Natural killer cell (primary cell): ENCODE measurements around the gene FHL3. TPM values are rescaled to one million over a fixed set of nuclear protein-coding genes. Genes with fewer than 3 reads are reported as not detected.
A peak's percentile ranks its signal among the peaks of the same experiment; 100 is the strongest.

Source experiments
- ATAC-seq, 3 donors: fragments of 150-1000 bp in 2 of 3; fragments of 200-7000 bp in 1 of 3; cut with Tn5 transposase; 1 replicate in 1 of 3; 2 replicates in 2 of 3; pipeline ENCODE4 v1.10.0; 2021; ENCODE audit warnings: mild to moderate bottlenecking in 2 of 3, moderate library complexity in 2 of 3
- DNase-seq, 2 donors: peaks; one replicate each; pipeline versions ENCODE4 v3.0.0 to v3.0.0-alpha.2; 2013 to 2021; ENCODE audit warnings: mixed read lengths in 1 of 2
- H3K27ac ChIP-seq: one replicate; pipeline ENCODE4 v1.5.1; 2013; ENCODE audit warnings: mild to moderate bottlenecking, low read length
- H3K27me3 ChIP-seq: one replicate; pipeline ENCODE4 v1.6.1; 2013; ENCODE audit warnings: low read length; ENCODE audit not compliant: control insufficient read depth, insufficient read depth
- H3K36me3 ChIP-seq: one replicate; pipeline ENCODE4 v1.6.1; 2013; ENCODE audit warnings: low read length; ENCODE audit not compliant: control insufficient read depth, insufficient read depth
- H3K4me1 ChIP-seq: one replicate; pipeline ENCODE4 v1.6.1; 2013; ENCODE audit warnings: low read length; ENCODE audit not compliant: control insufficient read depth, insufficient read depth
- H3K4me3 ChIP-seq: one replicate; pipeline ENCODE4 v1.5.1; 2013; ENCODE audit warnings: low read length
- H3K9me3 ChIP-seq: one replicate; pipeline ENCODE4 v1.6.1; 2013; ENCODE audit warnings: low read length; ENCODE audit not compliant: control insufficient read depth, insufficient read depth
- H3K27ac Mint-ChIP-seq, 2 donors: one replicate each; pipeline ENCODE4 v1.8.0; 2022; ENCODE audit warnings: mild to moderate bottlenecking in 2 of 2, mixed read lengths in 2 of 2, moderate library complexity in 1 of 2
- H3K27me3 Mint-ChIP-seq, 2 donors: one replicate each; pipeline ENCODE4 v1.8.0; 2022; ENCODE audit warnings: low read depth in 2 of 2, mixed read lengths in 2 of 2
- H3K36me3 Mint-ChIP-seq: one replicate; pipeline ENCODE4 v1.8.0; 2022; ENCODE audit warnings: mixed read lengths
- H3K4me1 Mint-ChIP-seq, 2 donors: one replicate each; pipeline ENCODE4 v1.8.0; 2022; ENCODE audit warnings: mixed read lengths in 2 of 2
- H3K4me3 Mint-ChIP-seq: one replicate; pipeline ENCODE4 v1.8.0; 2022; ENCODE audit warnings: mild to moderate bottlenecking, moderate library complexity, mixed read lengths
- H3K9me3 Mint-ChIP-seq, 2 donors: one replicate each; pipeline ENCODE4 v1.8.0; 2022; ENCODE audit warnings: mixed read lengths in 2 of 2
- WGBS: methylation state at CpG from one replicate; pipeline ENCODE4 v1.1.7; 2013; ENCODE audit warnings: missing lambda C conversion rate; ENCODE audit not compliant: insufficient coverage; 5-methylcytosine and 5-hydroxymethylcytosine counted together
- intact Hi-C: fragments of 100-400 bp; cut with micrococcal nuclease; formaldehyde crosslinking; loops from one replicate; pipeline ENCODE4 v1.14.2; 2022
- total RNA-seq, 4 donors: library from RNA; stranded (reverse); fragments of 120-200 nt in 1 of 4; gene quantifications; one replicate each; pipeline versions ENCODE4 v1.2.3 to v1.2.4, GENCODE V29; 2013 to 2022
- TF ChIP-seq, protein P1 (sequence below): fragments of 200-600 bp; IDR thresholded peaks from one replicate; pipeline ENCODE4 v1.8.0; 2022; ENCODE audit warnings: antibody characterized with exemption

FHL3 gene
- total RNA-seq, 3 donors from 2014 or later (not counting 1 experiment from before 2014, with no cell fraction given), result 49.3 to 82.6 (median 53.6) TPM

DNA sequence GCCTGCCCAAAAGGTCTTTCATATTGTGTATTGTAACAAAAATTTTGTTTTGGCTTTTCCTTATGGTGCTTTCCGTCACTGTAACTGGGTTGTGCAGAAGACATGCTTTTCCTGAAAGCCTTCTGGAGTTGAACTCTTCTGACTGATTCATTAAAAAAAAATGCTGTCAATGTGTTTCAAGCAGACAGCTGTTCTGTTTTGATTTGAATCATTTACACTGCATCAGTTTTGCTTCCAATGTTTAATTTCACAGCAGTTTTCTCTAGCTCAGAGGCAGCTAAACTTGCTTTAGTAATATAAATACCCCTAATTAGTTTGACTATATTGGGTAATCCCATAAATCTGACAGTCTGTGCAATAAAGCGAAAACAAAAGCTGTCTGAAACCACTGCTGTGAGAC, 15.1 kb upstream of the FHL3 start:
- Mint-ChIP-seq H3K36me3 (peaks cover 7% of the 10 kb centered on the region), H3K4me3 (no peak overlapping the region), H3K9me3 (no peaks in the 10 kb centered on the region), H3K4me1 (peaks cover 8 to 15% of the 10 kb centered on the region in 2 donors), H3K27ac (no peak overlapping the region), H3K27me3 (no peaks in the 10 kb centered on the region)
- ATAC-seq (no peak), DNase-seq (no peak)
- Histone ChIP-seq H3K27me3 (no peaks in the 10 kb centered on the region), H3K36me3 (peaks cover 79% of the 10 kb centered on the region), H3K4me1 (peaks cover 2% of the 10 kb centered on the region), H3K9me3 (no peaks in the 10 kb centered on the region), H3K4me3 (no peak overlapping the region), H3K27ac (no peak overlapping the region)
- intact Hi-C loops, result no loop called here
- TF ChIP-seq, protein P1, sequence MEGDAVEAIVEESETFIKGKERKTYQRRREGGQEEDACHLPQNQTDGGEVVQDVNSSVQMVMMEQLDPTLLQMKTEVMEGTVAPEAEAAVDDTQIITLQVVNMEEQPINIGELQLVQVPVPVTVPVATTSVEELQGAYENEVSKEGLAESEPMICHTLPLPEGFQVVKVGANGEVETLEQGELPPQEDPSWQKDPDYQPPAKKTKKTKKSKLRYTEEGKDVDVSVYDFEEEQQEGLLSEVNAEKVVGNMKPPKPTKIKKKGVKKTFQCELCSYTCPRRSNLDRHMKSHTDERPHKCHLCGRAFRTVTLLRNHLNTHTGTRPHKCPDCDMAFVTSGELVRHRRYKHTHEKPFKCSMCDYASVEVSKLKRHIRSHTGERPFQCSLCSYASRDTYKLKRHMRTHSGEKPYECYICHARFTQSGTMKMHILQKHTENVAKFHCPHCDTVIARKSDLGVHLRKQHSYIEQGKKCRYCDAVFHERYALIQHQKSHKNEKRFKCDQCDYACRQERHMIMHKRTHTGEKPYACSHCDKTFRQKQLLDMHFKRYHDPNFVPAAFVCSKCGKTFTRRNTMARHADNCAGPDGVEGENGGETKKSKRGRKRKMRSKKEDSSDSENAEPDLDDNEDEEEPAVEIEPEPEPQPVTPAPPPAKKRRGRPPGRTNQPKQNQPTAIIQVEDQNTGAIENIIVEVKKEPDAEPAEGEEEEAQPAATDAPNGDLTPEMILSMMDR, result no peak
- WGBS, result 91% methylated on average over 2 of the region's 2 CpGs

GRCh38 chr1:38018864-38019343, 13.6 kb upstream of the FHL3 start:
- TF ChIP-seq, protein P1, result peak; percentile 70
- Histone ChIP-seq H3K27ac (no peak overlapping the region), H3K9me3 (no peaks in the 10 kb centered on the region), H3K27me3 (no peaks in the 10 kb centered on the region), H3K4me3 (no peak overlapping the region), H3K36me3 (peaks cover 69% of the 10 kb centered on the region), H3K4me1 (peaks cover 5% of the 10 kb centered on the region)
- no peaks in the 10 kb centered on the region for H3K36me3 Mint-ChIP-seq
- DNase-seq (peak in 1 of 2 donors; percentile 52), ATAC-seq (peak; percentile 70 to 89 (median 83))
- H3K9me3 Mint-ChIP-seq, result no peaks in the 10 kb centered on the region
- 73% methylated on average over 6 of the region's 6 CpGs for WGBS
- no peaks in the 10 kb centered on the region for H3K27me3 Mint-ChIP-seq
- peak overlapping the region; percentile 63 to 78 for H3K27ac Mint-ChIP-seq
- no peak overlapping the region for H3K4me3 Mint-ChIP-seq
- peaks cover 13 to 18% of the 10 kb centered on the region in 2 donors for H3K4me1 Mint-ChIP-seq
- intact Hi-C loops, result no loop called here

DNA sequence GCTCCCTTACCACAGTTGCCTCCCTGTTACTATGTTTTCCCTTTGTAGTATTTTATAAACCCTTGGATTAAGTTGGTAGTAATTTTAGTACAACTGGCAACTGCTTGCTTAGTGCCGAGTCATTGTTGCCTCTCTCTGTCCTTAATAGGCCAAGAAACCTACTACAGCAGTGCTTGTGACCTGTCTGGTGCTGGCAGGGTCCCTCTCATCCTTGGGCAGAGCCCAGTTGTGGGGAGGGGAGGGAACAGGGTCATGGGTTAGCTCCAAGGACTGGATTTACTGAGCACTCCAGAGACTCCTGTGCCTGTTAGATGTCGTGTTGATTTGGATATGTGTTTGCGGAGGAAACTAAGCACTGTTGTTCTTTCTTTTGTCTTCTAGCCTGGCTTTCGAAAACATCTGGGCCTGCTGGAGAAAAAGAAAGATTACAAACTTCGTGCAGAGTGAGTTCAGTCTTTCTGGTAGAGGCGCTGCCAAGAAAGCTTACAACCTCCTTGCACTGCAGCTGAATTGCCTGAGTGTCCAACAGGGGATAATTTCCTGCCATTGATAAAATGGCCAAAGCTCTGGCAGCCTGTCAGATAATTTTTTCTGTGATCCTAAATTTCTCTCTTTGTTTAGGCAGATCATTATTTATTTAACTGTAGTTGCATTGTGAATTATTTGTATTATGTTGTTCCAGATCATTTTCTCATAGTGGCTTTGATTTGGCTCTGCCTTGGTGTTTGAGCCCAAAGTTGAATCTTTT, 10.8 kb upstream of the FHL3 start:
- intact Hi-C loops, result no loop called here
- Histone ChIP-seq H3K27me3 (no peaks in the 10 kb centered on the region), H3K27ac (no peak overlapping the region), H3K4me3 (no peak overlapping the region), H3K9me3 (no peaks in the 10 kb centered on the region), H3K36me3 (peaks cover 44% of the 10 kb centered on the region), H3K4me1 (peaks cover 26% of the 10 kb centered on the region)
- no peak for DNase-seq
- no peak overlapping the region for H3K4me3 Mint-ChIP-seq
- no peaks in the 10 kb centered on the region for H3K36me3 Mint-ChIP-seq
- TF ChIP-seq, protein P1, result no peak
- WGBS, result 91% methylated on average over 5 of the region's 6 CpGs
- peak overlapping the region; percentile 24 to 29 for H3K27ac Mint-ChIP-seq
- no peak for ATAC-seq
- no peaks in the 10 kb centered on the region for H3K9me3 Mint-ChIP-seq
- peaks cover 38 to 43% of the 10 kb centered on the region in 2 donors for H3K4me1 Mint-ChIP-seq
- H3K27me3 Mint-ChIP-seq, result no peaks in the 10 kb centered on the region
